Erythroblast (primary cell): Measurements from ENCODE around the gene AGR2.

Source experiments
- GATA1 ChIP-seq: IDR thresholded peaks from 2 replicates; pipeline ENCODE4 v1.6.1; 2011; ENCODE audit warnings: low read depth, mild to moderate bottlenecking, control low read depth, low read length, moderate library complexity
- POLR2A ChIP-seq: IDR thresholded peaks from 2 replicates; pipeline ENCODE4 v1.6.1; 2011; ENCODE audit warnings: mild to moderate bottlenecking, low read length

- TF ChIP-seq POLR2A (no peak), GATA1 (no peak)
Measured at GRCh38 chr7:16822029-16822428, 17.2 kb upstream of the AGR2 start.
